D721Med (cell line): ENCODE measurements around the gene NUP88.
A peak's percentile ranks its signal among the peaks of the same experiment; 100 is the strongest.

ENCODE experiments used
- DNase-seq: peaks from one replicate; pipeline ENCODE4 v3.0.0; 2011; ENCODE audit warnings: low spot score; ENCODE audit not compliant: insufficient read length
- FAIRE-seq: peaks from 2 replicates; lab custom pipeline; 2011; peaks lifted over from hg19 to GRCh38; lab: Jason Lieb, UNC
- TF ChIP-seq, protein P1 (sequence below): IDR thresholded peaks from 2 replicates; pipeline ENCODE4 v1.5.1; 2012; ENCODE audit warnings: mild to moderate bottlenecking, control low read depth; ENCODE audit not compliant: insufficient read depth; ENCODE audit errors: missing control alignments

The NUP88 gene

DNA sequence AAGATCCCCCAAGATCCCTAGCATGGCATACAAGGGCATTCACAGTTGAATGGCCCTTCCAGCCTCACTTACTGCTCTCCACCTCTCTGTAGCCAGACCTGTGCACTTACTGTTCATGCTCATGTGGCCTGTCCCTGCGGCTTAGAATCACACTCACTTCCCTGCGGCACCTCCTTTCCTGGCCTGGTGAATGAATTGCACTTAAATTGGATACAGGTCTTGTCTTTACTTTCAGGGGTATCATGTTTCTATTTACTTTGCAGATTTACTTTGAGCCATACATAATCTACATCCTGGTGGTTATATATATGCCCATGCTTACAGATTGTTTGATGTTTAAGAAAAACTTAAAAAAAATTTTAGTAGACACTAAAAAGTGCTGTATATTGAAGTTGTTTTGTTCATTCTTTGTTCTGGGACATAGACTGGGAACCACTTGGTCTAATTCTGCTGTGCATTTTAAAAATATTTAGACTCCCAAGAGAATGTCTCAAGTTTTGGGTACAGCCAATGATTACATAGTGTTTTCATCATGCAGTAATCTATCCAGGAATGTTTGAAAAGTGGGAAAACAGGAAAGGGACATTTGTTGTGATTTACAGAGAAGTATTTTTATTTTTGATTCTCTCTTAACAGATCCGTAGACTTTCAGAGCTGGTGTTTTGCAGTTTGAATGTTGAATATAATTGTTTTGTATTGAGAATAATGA lies 63.9 kb downstream of the NUP88 start:
- FAIRE-seq (peak; percentile 29), DNase-seq (no peak)
- TF ChIP-seq, protein P1, sequence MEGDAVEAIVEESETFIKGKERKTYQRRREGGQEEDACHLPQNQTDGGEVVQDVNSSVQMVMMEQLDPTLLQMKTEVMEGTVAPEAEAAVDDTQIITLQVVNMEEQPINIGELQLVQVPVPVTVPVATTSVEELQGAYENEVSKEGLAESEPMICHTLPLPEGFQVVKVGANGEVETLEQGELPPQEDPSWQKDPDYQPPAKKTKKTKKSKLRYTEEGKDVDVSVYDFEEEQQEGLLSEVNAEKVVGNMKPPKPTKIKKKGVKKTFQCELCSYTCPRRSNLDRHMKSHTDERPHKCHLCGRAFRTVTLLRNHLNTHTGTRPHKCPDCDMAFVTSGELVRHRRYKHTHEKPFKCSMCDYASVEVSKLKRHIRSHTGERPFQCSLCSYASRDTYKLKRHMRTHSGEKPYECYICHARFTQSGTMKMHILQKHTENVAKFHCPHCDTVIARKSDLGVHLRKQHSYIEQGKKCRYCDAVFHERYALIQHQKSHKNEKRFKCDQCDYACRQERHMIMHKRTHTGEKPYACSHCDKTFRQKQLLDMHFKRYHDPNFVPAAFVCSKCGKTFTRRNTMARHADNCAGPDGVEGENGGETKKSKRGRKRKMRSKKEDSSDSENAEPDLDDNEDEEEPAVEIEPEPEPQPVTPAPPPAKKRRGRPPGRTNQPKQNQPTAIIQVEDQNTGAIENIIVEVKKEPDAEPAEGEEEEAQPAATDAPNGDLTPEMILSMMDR, result no peak

- no peak for FAIRE-seq
- no peak for DNase-seq
- TF ChIP-seq, protein P1, result no peak
Observed at GRCh38 chr17:5354886-5355415, 64.5 kb downstream of the NUP88 start.

DNA sequence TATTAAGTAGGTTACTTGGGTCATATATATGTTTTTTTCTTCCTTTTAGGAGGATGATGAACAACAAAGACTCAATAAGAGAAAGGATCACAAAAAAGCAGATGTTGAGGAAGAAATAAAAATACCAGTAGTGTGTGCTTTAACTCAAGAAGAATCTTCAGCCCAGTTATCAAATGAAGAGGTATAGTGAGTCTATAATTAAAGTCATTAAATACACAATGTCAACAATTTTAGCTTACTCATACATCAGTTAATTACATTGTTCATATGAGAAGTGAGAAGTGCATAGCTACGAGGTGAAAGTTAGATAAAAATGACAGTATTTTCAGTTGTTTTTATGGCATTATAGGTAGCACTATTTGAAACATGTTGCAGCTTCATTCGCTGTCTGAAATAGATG lies 65.2 kb downstream of the NUP88 start:
- no peak for FAIRE-seq
- no peak for DNase-seq
- TF ChIP-seq, protein P1, result no peak

DNA sequence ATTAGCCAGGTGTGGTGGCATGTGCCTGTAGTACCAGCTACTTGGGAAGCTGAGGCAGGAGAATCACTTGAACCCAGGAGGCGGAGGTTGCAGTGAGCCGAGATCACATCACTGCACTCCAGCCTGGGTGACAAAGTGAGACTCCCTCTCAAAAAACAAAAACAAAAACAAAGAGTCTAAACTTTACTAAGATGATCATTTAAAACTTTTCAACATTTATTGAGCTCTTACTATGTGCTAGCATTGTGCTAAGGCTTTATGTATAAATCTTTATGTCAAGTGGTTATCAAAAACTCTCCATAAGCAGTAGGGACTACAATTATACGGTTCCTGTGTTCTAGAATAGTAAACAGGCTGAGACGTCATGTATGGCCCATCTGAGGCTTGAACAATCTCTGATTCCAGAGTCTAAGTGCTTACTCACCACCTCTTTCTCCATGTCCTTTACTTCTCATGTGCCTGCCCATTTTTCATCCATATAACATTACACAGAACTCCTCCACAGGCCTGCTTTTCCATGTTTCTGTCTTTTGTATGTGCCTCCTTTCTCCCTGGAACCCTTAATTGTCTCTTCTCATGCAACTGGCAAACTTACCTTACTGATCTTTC lies 66.7 kb downstream of the NUP88 start:
- DNase-seq (no peak), FAIRE-seq (no peak)

GRCh38 chr17:5344914-5345313 lies 74.5 kb downstream of the NUP88 start:
- DNase-seq (no peak), FAIRE-seq (no peak)
- TF ChIP-seq, protein P1, result no peak

More for the DNA sequence above, 66.7 kb downstream of the NUP88 start:
- TF ChIP-seq, protein P1, result no peak
